GM19372 (cell line): ENCODE results near the gene METTL21C.

Experiments
- ATAC-seq: cut with Tn5 transposase; IDR thresholded peaks from one replicate; pipeline ENCODE4 v1.9.1; 2021; ENCODE audit warnings: mild to moderate bottlenecking, low read depth, moderate library complexity; ENCODE audit not compliant: unreplicated experiment

The METTL21C gene

DNA sequence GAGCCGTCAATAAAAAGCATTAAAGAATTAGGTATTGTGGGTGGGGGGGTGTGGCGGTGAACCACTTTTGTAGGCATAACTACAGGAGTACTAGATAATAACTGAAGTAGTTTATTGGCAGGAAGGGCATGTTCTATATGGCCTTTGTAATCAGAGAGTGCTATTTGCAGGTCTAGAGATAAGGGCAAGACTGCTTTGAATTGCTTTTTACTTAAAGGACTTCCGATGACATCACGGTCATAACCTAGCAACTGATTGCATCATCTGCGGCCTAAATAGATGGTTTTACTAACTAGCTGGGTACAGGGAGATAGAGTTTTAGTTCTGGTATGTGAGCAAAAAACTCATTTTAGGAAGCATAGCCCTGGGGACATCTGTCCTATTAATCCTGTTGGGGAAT lies 24.7 kb downstream of the METTL21C start:
- no peak for ATAC-seq

DNA sequence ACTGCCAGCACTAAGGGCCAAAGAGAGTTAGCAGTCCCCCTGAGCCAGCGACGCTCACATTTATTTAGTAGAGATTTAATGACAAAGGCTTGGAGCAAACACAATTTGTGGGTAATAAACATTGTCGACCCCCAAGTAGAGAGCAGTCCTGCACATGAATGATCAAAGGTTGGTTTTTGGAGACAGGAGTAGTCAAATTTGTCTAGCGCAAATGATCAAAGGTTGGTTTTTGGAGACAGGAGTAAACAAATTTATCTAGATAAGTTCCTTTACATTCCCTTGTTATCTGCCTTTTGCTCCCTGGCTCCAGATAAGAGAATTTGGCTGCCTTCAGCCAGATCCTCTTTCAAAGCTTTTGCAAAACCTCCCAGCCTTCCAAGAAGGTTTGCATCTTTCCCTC lies 26.9 kb downstream of the METTL21C start:
- no peak for ATAC-seq

DNA sequence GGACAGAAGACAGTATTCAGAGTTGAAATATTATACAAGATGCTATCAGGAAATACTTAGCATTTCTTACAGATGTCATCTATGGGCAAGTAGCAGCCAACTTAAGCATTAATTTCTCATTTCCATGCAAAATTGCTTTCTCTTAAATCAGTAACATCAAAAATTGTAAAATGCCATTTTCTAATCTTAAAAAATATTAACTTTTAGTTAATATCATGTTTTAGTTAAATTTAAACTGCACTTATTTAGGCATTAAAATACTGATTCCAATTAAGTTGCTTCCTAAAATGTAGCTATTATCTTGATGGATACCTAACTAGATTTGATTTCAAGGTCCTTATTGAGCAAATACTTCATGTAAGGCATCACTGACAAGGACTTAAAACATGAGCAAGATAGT lies 27.8 kb downstream of the METTL21C start:
- ATAC-seq: no peak

DNA sequence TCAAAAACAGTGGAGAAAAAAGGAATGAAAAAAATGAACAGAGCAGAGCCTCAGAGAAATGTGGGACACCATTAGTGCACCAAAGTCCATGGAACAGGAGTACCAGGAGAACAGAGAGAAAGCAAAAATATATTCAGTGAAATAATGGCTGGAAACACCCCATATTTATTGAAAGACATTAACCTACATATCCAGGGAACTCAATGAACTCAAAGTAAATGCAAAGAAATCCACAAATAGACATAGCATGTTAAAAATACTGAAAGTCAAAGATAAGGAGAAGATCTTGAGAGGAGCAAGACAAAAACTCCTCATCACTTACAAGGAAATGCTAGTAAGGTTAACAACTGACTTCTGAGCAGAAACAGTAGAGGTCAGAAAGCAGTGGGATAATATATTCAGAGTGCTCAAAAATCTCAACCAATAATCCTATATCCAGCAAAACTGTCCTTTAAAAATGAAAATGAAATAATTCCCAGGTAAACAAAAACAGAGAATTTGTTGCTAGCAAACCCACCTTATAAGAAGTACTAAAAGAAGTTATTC lies 35.6 kb downstream of the METTL21C start:
- no peak for ATAC-seq

DNA sequence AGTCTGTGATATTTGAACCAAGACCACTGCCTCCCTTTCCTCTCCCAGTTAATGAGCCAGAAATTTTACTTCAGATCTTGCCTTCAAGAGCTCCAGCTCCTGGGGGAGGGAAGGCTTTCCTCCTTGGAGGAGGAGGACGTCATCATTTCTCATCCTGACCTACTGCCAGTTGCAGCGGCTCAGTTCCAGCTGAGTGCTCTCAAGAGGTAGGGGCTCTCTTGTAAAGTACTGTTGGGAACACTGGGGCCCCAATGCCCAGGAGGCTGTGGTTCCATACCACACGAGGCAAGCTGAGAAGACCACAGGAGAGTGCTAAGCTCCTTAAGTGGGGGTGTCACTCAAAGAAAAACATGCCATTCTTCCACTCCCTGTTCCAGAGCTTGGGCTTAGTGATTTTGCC lies 36.2 kb downstream of the METTL21C start:
- no peak for ATAC-seq

DNA sequence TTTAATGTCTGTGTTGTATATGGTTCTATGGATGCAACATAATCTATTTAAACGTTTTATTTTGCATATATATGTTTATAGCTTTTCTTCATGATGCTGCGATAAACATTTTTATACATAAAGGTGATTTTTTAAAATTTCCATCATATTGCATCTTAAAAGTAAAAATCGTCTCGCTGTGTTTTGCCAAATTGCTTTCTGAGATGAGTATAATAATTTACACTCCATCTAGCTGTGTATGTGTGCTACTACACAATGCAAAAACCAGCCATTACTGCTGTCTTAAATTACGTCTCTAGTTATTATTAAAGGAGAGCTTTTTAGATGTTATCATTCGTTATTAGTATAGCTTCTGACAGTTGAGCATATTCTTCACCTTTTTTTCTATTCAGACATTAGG lies 37.2 kb downstream of the METTL21C start:
- no peak for ATAC-seq

DNA sequence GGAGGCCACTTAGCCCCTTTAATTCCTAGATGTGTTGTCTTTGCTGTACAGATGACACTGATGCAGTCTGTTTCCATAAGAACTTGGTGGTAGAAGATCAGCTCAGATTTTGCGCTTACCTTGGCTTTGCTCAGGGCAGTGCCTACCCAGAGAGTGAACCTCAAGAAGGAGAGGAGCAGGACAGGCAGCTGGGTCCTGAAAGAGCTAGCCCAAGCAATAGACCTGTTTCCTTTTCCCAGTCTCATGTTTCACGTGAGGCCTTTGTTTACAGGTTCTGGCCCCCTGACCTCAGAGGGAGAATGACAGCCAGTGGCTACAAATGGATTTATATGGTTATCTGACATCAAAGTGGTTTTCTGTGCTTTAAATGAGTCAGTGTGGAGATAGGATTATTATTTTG lies 40.1 kb downstream of the METTL21C start:
- no peak for ATAC-seq

DNA sequence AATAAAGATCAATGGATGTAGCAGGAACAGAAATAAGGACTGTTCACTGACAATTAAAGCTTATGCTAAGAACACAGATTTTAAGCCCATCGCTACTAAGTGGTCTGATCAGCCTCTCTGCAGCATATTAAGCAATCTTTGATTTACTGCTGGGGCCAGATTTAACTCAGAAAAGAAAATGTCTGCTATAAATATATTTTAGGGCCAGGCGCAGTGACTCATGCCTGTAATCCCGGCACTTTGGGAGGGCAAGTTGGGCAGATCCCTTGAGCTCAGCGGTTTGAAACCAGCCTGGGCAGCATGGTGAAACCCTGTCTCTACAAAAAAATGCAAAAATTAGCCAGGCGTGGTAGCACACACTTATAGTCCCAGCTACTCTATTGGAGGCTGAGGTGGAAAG lies 43.0 kb downstream of the METTL21C start:
- ATAC-seq: no peak

DNA sequence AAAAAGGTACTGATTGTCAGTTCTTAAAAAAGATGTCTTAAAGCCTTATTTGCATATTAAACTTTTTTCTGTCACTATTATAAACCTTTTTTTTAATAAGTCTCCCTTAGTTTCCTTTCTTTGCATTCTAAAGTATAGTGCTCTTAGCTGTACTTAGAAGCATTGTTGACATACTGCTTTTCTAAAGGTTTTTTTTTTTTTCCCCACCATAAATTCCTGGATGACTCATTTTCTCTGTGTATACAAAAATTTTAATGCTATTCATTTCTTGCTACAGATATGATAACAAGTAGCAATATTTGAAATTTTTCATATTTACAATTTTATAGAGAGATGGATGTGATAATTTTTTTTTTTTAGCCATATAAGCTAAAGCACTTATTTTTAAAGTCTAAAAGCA lies 43.5 kb downstream of the METTL21C start:
- ATAC-seq: no peak

DNA sequence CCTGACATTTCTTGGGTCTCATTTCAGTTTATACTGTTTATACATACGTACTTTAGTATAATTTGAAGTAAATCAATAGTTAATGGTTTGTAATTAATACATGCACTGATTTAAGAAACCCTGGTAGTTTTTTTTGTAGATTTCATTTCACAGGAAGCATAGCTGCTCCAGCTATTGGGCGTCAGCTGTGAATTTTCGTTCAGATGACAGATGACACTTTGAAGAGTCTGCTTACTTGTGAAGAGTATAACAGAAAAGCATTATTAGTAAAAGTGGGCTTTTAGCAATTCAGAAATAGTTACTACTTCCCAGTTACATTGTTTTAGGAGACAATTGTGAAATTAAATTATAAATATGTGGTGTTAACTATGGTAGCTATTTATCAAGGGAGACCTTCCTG lies 44.4 kb downstream of the METTL21C start:
- no peak for ATAC-seq

DNA sequence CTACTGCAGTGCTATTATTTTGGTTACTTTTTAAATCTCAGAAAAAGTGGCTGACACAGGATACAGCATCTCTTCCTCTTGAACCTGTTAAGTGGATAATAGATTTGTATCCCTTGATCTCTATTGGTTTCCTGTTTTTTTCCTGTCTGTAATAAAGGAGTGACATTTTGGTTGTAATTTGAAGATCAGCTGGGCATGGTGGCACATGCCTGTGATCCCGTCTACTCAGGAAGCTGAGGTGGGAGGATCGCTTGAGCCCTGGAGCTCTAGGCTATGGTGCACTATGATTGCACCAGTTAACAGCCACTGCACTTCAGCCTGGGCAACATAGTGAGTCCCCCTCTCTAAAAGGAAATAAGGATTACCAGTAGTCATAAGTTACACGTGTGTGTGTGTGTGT lies 46.8 kb downstream of the METTL21C start:
- ATAC-seq: no peak

DNA sequence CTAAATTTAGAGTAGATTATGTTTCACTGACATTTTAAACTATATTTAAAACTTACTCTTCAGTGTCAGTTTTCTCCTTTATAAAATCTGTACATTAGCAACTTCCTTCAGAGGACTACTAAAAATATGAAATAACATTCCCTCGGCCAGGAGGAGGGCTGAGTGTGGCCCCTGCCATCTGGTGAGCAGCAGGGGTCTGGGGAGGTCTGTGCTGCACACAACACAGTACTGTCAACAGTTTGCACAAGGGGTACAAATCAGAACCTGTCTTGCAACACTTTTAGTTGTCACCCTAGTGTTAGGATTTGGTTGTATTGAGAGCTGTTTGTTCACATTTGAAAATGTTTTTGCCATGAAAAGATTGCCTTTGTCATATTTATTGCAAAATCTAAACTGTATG lies 49.1 kb downstream of the METTL21C start:
- ATAC-seq: no peak

DNA sequence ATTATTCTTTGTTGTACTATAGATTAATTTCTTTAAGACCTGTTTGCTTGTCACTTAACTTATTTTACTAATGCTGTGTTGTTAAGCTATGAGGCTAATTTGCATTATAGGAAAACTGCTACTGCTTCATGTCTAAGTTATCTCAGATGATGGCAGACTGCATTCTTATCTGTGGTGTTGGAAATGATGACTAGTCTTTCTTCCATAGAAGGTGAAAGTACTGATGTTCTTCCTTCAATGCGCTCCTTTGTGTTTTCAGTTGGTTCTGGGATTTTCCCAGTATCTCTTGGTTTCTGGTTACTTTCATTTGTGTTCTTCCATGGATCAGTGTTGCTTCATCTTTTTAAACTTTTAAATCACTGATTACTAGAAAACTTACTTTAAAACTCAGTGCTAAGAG lies 51.2 kb downstream of the METTL21C start:
- no peak for ATAC-seq

DNA sequence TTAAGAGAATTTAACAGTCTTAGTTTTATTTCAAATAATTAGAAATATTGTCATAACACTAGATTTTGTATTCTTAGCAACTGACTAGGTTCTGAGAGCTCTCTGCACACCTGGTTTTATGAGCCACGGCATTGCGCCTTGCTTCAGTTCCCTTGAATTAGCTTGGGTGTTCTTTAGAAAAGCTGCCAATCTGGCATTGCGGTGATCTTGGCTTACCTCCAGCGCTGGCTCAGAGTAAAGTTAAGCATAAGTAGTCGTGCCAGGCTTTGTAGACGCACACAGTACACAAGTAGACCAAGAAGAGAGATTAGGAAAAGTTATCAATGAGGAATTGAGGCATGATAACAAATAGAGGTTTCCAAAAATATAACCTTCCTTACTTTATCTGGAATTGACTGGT lies 52.4 kb downstream of the METTL21C start:
- ATAC-seq: no peak

DNA sequence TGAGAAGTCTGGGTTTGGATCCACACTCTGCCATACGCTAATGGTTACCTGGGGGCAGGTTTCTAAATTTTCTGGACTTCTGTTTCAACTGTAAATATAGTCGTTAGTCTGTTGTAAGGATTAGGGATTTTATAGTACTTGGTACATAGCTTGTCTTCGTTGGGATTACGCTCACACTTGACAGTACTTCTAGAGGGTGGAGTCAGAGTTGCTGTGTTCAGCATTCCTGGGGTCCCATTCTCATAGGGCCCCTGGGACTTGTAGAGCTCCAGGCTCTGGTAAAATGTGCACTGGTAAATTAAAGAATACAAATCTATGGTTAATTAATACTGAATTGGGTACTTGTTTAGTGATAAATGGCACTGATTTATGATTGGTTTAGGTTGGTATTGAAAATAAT lies 52.8 kb downstream of the METTL21C start:
- ATAC-seq: no peak

DNA sequence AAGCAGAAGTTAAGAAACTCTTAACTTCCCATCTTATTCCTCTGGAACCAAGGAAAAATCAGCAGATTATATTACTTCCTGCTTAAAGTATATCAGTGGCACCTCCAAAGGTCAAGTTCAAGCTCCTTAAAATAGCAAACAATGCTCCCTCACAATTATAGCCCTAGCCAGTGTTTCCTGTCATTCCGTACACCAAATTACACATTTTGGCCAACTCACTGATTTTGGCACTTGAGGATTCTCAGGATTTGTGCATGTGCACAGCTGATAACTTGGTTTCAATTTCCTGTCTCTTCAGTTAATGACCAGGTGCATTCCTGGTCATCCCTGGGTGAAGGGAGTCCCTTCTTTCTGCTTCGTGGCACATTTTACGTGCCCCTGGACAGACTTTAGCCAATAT lies 56.1 kb downstream of the METTL21C start:
- no peak for ATAC-seq
